ENCODE measurements around the gene HOXC4.

Gene HOXC4

DNA sequence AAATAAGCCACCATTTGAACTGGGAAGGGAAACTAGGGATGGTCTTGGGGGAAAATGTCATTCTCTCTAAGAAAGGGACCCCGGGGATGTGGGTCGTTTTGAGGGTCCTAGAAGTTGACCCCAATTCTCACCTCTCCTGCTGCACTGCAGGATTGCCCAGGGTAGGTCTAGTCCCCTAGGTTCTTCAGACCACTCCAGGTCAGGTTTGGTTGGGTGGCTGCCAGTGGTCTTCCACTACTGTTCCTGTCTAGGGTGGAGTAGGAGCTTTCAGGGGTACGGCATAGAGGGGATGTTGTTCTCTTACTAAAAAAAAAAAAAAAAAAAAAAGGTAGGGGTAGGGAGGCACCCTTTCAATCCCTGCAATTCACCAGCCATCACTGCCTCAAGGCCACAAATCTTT, 37.6 kb upstream of the HOXC4 start:
- FAIRE-seq, result no peak

DNA sequence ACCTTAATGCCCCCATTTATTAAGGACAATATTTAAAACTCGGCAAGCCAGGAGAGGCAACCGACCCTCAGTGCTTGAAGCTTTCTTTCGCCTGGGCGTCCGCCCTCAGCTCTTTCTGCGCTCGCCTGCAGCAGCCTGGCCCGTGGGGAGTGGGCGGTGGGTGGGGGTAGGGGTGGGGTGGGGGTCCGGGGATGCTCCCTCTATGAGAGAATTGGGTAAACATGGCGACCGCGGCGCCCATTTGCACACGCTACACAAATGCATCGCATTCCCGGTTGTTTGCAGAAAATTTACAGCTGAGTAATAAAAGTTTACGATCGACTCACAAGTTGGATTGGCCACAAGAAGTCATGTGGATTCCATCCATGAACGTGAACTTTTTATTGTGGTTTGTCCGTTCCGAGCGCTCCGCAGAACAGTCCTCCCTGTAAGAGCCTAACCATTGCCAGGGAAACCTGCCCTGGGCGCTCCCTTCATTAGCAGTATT, 37.1 kb upstream of the HOXC4 start:
- FAIRE-seq, result peak; percentile 97

DNA sequence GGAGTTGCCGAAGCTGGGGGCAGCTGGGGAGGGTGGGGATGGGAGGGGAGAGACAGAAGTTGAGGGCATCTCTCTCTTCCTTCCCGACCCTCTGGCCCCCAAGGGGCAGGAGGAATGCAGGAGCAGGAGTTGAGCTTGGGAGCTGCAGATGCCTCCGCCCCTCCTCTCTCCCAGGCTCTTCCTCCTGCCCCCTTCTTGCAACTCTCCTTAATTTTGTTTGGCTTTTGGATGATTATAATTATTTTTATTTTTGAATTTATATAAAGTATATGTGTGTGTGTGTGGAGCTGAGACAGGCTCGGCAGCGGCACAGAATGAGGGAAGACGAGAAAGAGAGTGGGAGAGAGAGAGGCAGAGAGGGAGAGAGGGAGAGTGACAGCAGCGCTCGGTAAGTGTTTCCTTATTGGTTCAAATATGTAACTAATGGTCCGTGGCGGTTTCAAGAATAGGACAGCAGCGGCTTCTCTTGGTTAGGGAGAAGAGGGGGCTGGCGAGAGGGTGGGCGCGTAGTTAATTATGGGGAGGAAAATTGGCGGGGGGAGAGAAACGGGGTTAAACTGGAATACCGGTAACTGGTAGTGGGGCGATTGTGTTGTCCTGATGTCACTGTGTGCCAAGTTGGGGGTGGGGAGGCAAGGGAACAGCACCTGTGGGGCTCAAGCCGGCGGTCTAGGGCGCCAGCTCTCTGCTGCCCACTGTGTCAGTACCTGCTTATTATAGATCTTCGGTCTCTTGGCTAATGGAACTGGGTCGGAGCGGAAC, 36.4 kb upstream of the HOXC4 start:
- no peak for FAIRE-seq

DNA sequence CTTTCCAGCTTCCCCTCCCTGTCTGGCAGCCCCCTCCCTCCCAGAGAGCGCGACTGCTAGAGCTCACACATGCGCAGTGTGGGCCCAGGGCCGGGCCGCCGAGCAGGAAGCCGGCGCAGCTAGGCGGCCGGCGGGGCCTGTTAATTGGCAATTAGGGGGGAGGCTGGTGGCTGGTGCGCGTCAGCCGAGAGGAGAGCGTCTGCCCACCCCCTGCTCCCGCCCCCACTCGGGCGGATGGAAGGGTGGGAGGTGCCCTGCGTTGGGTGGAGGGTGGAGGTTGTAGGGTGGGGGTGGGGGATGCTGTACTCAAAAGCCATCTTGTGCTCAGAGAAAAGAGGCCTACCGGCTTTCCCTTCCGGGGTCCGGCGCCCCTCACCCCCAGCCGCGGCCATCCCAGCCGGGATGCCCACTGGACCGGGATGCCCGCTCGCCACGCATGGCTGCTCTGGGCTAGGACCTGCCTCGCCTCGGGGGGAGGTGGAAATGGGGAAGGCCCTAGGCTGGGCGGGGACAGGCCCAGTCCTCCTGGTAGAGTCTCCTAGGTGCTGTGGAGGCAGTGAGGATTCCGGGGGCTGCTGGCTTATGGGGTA, 35.7 kb upstream of the HOXC4 start:
- FAIRE-seq, result peak; percentile 63

DNA sequence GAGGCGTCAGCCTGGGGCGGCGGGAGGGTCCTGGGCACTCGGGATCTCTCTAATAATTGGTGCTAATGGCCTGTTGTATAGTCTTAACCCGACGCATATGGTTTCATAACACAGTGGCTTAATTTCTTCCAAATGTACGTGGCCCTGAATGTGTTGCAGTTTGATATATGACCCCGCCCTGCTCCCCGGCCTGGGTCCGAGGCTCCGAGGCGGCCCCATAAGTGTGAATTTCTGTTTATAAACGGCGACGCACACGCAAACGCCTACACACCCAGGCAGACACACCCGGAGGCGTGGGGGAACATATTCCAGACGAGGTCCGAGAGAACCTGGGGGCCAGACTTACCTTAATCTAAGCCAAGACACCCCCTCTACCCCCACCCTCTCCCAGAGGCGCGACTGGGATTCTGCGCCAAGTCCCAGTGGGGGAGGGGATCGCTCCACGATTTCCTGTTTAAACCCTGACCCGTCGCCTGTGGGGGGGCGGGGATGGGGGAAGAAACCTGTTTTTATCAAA, 35.1 kb upstream of the HOXC4 start:
- no peak for FAIRE-seq

DNA sequence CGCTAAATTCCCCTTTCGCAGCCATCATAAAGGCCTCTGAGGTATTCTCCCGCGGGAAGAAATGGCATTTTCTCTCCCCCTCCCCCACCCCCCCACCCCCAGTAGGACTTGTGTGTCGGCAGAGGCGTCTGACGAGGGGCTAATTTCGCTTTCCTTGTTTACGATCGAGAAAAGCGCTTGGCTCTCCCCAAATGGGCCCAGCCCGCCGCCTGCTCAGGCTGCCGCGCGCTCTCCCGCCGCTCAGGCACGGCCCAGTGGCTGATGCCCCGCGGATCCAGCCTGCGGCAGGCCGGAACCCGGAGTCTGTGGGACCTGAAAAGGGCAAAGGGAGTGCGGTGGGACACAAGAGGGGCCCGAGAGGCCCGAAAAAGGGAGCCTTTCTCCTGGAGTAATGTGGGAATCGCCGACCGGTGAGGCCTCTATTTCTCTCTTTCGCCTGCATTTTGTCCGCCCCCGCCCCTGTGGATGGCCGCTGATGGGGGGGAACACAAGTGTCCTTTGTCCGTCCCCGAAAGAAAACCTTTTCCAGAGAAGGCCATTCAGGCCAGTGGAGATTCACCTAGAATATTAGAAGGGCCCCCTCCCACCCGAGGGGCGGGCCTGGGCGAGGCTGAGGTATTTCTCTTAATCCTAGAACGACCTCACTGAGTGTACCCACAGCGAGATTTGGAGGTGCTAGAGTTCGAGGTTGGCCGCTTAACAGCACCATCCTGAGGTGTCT, 34.4 kb upstream of the HOXC4 start:
- FAIRE-seq, result no peak

DNA sequence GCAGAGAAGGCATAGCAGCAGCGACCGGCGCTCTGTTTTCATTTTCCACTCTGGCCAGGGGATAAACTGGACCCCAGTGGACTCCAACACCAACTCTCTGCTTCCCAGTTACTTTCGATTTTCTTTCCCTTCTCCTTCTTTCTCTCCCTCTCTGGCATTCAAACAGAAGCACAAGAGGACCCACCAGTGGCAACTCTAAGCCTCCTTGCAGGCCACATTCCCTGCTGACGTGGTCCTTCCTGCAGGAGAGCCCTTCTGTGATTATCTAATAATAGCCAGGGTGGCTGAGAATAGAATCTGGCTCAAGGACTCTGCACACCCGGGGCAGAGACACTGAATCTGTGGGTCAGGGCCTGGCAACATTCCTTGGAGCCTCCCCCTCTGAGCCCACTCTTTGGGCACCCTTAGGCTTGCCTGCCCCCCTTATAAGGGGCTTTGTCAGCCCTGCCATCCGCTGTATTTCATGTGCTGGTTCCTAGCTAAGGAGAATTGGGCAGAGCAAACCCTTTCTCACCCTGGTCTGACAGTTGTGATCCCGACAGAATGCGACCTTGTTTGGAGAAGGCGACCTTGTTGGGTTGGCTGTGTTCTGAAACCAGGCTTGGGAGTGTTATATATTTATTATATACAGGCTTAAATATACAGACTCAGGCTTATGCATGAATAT, 33.6 kb upstream of the HOXC4 start:
- FAIRE-seq, result no peak

DNA sequence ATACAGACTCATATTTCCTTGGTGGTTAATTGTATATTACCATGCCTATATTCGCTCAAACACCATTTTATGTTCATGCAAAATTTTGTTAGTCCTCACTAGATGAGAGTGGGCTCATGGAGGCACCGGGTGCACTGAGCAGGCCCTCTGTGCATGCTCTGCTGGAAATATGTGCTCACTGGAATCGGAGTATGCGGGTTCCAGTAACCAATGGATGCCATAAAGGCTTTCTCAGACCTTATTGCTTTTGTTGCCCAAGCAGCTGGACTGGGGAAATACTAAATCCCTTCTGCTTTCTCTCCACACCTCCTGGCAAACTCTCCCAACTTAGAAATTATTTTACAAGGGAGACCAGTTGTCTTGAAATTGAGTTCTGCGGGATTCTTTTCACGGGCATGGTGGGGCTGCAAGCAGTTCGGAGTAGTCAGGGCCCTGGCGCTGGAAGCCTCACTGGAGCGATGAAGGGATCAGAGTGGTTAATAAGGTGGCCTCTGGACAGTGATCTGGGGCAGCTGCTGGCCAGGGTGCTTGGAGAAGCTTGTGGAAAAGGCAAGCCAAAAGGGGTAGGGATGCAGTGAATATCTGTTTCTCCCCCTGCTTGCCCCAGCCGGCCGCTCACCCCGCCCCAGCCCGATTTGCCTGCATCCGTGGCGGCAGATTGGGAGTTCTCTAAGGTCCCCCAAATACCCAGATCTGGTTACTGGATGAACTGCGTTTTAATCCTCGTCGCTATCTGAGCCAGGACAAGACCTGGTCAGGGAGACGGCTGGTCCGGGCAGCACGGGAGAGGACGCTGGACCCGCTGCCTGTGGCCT, 32.8 kb upstream of the HOXC4 start:
- no peak for FAIRE-seq

DNA sequence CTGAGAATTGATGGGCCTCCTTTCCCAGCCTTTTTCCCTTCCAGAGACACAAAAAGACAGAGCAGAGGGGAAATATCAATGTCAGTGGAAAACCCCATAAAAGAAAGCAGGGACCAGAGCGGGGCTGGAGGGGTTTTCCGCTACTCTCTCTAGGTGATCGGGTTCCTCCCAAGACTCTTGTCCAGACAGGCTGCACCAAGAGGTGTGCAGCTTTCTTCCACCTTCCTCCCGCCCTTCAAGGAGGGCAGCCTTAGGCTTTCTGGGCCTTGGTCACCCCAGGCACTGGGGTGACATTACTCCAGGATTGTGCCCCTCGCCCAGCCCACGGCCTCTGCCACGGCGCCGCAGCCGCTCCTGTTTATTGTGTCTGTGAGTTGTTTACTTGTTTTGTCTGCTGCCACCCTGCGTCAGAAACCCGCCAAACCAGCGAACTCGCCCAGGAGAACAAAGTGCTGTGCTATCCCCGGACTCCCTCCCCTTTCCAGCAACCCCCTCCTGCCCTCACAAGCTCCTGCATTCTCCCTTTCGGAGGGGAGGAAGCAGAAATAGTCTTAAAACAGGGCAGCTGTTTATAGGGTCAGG, 32.1 kb upstream of the HOXC4 start:
- peak; percentile 90 for FAIRE-seq

DNA sequence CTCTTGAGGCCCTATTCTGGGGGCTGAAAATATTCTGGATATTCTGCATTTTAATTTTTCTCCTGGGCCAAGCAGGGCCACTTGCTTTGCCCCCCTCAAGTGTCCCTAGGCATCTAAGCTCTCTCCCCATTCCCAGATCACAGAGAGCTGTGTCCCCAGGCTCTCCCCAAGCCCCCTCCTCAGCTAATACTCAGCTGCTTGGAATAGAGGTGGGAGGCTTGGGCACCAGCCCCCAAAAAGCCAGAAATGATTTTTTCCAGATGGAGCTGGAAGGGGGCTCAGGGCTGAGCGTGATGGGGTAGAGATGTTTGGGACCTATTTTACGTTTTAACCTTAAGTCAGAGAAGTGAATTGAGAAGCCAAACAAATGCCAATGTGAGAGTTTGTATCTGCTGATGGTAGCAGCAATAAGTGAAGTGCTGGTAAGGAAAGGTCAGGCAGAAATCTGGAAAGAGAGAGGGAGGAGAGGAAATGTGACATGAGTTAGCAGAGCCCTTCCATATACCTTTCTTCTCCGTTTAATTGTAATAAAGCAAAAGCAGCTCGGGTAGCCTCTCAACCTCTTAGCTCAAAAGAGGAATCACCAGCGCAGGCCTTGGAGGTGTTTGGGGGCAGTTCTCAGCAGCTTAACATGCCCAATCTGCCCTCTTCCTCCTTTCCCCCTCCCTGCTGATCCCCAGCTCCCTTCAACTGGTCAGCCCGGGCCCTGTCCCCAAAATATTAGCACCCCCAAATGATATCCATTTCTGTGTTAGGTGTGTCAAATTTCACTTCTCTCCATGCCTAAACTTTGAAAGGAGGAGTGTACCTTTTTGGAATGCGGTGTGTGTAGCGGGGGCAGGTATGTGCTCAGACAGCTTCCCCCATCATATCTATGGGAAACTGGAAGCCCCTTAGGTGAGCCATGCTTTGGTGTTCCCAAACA, 30.4 kb upstream of the HOXC4 start:
- no peak for FAIRE-seq

DNA sequence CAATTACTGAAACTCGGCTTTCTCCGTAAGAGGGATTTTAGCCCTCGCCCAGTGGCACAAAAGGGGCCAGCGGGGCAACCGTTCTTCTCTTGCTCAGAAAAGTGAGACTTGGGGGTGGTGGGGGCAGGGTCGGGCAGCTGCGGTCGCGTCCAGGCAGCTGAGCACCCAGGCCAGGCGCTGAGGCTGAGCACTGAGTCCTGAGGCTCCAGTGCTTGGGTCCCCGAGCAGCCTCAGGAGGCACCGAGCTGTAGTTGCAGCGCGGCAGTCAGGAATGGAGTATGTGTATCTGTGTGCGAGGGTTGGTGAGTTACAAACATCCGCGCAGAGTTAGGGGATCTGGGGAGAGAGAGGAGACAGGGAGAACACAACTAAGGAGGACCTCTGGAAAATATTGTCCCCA, 29.5 kb upstream of the HOXC4 start:
- FAIRE-seq, result no peak

DNA sequence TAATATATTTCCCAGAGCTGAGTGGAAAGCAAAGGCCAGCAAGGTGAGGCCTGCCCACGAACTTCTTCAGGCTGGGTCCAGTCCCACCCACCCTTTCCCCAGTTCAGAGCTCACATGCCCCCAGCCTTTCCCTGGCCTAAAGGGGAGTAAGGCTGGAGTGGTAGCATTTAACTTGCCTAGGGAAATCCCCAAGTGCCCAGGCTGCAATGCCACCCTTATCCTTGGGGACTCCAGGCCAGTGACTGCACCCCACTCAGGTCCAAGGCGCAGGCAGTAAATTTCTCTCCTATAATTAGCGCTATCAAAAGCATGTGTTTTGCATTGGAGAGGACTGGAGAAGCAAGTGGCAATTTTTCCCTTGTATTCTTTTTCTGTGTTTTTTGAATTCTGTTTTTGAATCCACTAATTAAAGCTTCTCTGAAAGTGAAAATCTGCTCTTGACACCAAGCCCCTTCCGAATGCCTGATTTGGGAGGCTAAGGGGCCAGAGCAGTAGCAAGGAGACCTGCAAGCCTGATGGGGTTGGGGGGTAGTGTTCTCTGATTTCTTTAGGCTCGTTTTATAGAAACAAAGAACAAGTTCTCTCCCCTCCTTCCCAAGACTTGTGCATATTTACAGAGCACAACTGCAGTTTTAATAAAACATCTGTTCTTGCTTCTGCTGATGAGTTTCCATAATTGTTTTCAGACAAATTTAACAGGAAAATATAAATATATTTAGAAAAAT, 28.9 kb upstream of the HOXC4 start:
- FAIRE-seq, result no peak

DNA sequence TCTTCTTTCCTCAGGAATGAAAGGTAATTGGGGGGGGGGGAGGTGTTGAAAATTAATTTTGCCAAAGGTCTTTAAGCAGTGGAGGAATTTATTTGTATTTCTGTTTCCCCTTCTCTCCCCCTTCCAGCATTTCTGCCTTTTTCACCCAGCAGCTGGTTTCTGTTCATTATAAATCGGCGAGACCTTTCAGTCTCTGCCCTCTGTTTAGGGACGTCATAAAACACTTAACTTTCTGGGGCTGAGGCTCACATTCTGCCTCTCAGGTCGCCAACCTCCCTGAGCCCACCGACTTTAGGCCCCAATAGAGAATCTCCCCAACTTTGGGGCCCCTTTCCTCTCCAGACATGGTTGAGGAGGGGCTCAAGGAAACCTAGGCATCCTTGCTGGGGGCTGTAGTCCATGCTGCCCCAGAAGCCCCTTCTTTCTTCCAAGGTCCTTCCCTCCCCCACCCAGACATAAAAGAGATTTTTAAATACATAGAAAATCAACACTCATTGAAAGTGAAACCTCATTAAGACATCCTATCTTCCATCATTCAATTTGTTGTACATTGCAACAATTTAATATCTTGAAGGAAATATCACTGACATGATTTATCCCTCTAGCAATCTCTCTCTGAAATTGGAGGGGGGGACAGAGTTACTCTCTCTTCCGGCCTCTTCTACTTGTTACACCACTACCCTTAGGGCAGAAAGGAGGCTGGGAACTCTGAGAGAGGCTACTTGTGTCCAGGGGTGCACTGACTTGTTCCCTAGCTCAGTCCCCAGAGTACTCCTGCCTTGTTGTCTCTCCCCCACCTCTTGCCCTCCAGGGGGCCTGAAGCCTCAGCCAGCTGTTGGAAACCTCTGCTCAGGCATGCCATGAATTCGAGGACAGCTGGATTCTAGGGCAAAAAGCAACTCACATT, 27.9 kb upstream of the HOXC4 start:
- no peak for FAIRE-seq

DNA sequence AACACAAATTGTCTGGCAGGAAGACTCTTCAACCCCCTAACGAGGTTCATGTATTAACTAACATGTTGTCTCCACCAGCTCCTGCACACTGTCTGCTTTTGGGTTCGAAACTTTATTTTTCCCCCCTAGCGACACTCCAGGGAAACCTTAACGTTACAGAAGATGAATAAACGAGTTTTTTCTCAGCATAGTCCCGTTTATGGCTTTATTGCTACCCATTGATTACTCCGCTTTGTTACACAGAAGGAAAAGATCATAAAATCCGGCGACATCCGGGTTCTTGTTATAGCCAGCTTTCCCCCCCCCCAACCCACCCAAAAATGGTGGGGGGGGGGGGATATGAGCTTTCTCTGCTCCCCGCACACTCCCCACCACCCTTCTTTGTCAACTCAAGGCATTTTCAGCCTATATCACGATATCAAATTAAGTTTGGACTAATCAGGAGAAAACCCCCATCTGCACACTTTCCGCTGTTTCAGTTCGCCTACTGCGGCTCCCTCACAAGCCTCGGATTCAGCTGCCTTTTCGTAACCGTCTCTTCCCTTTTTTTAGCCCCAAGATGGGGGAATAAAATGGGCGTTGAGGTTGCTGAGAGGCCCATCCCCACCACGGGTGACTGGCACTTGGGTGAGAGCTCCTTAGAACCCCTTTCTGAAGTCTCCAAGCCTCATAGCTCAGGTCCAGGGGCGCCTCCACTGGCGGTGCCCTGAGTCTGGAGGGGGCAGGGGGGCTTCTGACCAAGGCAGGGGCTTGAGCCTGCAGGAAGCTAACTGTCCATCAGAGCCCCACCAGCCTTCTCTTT, 26.8 kb upstream of the HOXC4 start:
- no peak for FAIRE-seq

DNA sequence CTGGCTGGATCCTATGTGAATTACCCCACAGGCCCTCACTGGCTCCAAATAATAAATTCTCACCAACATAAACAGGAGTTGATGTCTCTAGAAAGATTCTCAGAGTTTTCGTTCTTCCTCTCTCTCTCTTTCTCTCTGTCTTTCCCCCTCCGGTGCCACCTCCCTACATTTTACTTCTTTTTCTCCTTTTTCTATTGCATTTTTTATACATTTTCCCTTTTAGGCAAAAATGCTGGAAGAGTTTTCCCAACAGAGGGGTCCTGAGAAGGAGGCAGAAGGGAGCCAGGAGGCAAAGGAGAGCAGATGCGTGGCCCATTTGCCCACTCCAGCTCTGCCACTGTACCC, 26.2 kb upstream of the HOXC4 start:
- peak; percentile 34 for FAIRE-seq

DNA sequence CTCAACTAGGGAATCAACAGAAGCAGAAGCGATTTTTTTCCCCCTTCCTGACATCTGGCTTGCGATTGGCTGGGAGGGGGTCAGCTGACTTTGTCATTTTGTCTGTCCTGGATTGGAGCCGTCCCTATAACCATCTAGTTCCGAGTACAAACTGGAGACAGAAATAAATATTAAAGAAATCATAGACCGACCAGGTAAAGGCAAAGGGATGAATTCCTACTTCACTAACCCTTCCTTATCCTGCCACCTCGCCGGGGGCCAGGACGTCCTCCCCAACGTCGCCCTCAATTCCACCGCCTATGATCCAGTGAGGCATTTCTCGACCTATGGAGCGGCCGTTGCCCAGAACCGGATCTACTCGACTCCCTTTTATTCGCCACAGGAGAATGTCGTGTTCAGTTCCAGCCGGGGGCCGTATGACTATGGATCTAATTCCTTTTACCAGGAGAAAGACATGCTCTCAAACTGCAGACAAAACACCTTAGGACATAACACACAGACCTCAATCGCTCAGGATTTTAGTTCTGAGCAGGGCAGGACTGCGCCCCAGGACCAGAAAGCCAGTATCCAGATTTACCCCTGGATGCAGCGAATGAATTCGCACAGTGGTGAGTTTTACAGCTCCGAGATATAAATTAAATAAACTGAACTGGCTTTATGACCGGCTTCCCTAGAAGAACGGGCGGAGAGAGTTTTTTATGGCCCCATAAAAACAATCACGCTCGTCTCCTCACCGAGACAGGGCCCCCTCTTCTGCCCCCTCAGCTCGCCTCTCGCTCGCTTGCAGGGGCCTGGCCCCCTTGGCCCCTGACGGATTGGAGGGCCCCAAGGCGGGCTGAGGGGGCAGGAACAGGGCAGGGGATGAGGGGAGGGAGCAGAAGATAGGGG, 25.1 kb upstream of the HOXC4 start, which contains the start of gene HOXC6:
Gene HOXC6, plus strand, starts transcription at position 127 of the 888 bp plus-strand sequence. Its CDS starts 82 bp downstream, at position 209.
- peak; percentile 91 for FAIRE-seq
